NT2/D1 (cell line): ENCODE data around the gene COG6.

ENCODE experiments used
- DNase-seq: peaks from one replicate; pipeline ENCODE4 v3.0.0-alpha.2; 2011; ENCODE audit warnings: low read depth, low spot score
- H3K27me3 ChIP-seq: 2 replicates; pipeline ENCODE4 v1.6.0; 2011; ENCODE audit warnings: mild to moderate bottlenecking; ENCODE audit not compliant: insufficient read length, insufficient read depth
- H3K36me3 ChIP-seq: 2 replicates; pipeline ENCODE4 v1.6.1; 2011; ENCODE audit warnings: mild to moderate bottlenecking, low read length, mixed read lengths; ENCODE audit not compliant: insufficient read depth, insufficient read length
- H3K4me1 ChIP-seq: 2 replicates; pipeline ENCODE4 v1.5.1; 2011; ENCODE audit not compliant: insufficient read depth, insufficient read length
- H3K4me3 ChIP-seq: 2 replicates; pipeline ENCODE4 v1.5.1; 2011; ENCODE audit warnings: low read depth; ENCODE audit not compliant: insufficient read length
- H3K9ac ChIP-seq: 2 replicates; pipeline ENCODE4 v1.6.0; 2011; ENCODE audit warnings: low read depth; ENCODE audit not compliant: insufficient read length
- H3K9me3 ChIP-seq: 2 replicates; pipeline ENCODE4 v1.5.1; 2011; ENCODE audit warnings: mild to moderate bottlenecking, low read length; ENCODE audit not compliant: insufficient read depth
- SUZ12 ChIP-seq: IDR thresholded peaks from 2 replicates; pipeline ENCODE4 v1.6.1; 2011; ENCODE audit not compliant: insufficient read length, insufficient read depth; ENCODE audit errors: extremely low read depth
- YY1 ChIP-seq: IDR thresholded peaks from 2 replicates; pipeline ENCODE4 v1.6.1; 2011; ENCODE audit not compliant: insufficient read length, insufficient read depth
- ZNF274 ChIP-seq: IDR thresholded peaks from 2 replicates; pipeline ENCODE4 v1.6.1; 2011; ENCODE audit warnings: mild to moderate bottlenecking, low read depth, low read length

Gene COG6

DNA sequence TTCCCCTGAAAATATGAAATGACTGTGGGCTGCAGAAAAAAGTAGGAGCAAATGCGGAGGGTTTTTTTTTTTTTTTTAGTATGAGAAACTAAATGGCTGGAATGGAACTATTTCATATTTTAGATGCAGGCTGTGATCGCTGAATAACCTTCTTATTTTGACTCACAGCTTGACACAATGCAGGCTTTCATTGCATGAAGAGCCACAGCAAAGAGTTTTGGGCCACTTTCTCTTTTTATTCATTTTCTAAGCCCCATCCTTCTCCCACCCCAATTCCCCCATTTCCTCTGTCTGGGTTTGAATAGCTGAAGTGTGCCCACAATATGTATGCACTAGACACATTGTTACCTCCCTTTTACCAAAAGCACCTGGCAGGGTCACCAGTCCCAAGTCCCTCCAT, 125.9 kb downstream of the COG6 start:
- Histone ChIP-seq H3K4me3 (no peak overlapping the region), H3K9me3 (no peaks in the 10 kb centered on the region), H3K36me3 (no peaks in the 10 kb centered on the region), H3K4me1 (no peaks in the 10 kb centered on the region), H3K27me3 (no peaks in the 10 kb centered on the region), H3K9ac (no peak overlapping the region)
- no peak for DNase-seq
- TF ChIP-seq YY1 (no peak), ZNF274 (no peak), SUZ12 (no peak)

DNA sequence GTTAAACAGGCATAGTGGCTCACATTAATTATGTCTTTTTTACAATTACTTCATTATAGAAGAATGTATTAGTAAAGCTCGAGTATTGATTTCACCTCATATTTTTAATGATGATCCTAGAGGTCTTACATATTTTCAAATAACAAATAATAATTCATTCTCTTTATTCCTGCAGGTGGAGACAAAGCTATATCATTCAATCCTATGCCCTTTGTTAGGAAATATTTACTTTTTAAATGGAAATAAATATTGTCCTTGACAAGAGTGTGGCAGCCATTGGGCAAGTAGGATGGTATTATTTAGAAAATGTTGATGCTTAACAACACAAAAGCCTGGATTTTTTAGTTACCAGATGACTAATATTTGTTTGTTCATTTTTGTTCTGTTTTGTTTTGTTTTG, 127.6 kb downstream of the COG6 start:
- no peaks in the 10 kb centered on the region for H3K9me3 ChIP-seq
- no peaks in the 10 kb centered on the region for H3K27me3 ChIP-seq
- TF ChIP-seq SUZ12 (no peak), YY1 (no peak), ZNF274 (no peak)
- H3K4me3 ChIP-seq = no peak overlapping the region
- no peaks in the 10 kb centered on the region for H3K4me1 ChIP-seq
- no peak for DNase-seq
- no peaks in the 10 kb centered on the region for H3K36me3 ChIP-seq
- H3K9ac ChIP-seq = no peak overlapping the region

DNA sequence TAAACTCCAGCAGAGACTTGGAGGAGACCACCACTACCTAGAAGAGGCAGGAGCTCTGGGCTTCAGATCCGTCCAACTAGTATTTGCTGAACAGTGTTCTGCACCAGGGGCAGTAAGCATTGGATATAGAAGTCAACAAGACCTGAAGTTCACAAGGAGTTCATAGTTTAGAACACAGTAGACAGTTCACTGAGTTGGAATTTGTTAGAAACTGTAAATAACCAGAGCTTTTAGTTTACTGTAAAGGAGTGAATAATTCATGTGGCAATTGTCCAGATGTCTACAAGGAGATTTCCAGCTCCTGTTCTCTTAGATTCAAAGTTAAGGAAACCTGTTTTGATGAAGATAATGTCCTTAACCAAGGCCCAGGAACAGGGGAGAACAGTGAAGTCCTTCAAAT, 128.9 kb downstream of the COG6 start:
- no peak for TF ChIP-seq YY1
- TF ChIP-seq ZNF274 = no peak
- no peak for TF ChIP-seq SUZ12
- Histone ChIP-seq H3K9me3 (peaks cover 10% of the 10 kb centered on the region), H3K9ac (no peak overlapping the region), H3K27me3 (no peaks in the 10 kb centered on the region), H3K36me3 (no peaks in the 10 kb centered on the region), H3K4me3 (no peak overlapping the region), H3K4me1 (no peaks in the 10 kb centered on the region)
- no peak for DNase-seq

DNA sequence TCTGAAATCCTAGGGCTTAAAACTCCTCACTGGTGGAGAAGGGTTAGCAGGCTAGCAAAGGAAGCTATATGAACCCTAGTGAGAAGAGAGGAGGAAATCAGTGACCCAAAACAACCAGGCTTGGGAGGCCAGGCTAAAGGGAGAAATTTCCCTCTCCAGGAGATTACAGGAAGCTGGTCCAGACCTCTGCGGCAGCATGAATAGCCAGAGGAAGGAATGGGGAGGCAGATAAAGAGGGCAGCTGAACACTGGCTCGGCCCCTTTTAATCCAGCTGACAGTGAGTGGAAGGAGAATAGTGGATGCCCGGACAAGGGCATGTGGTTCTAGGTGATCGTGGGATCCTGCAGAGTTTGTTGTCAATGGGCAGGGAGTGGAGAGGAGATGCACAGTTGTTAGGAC, 130.6 kb downstream of the COG6 start:
- H3K36me3 ChIP-seq = no peaks in the 10 kb centered on the region
- H3K27me3 ChIP-seq = no peaks in the 10 kb centered on the region
- H3K9ac ChIP-seq = no peak overlapping the region
- no peaks in the 10 kb centered on the region for H3K4me1 ChIP-seq
- no peak overlapping the region for H3K4me3 ChIP-seq
- no peak for DNase-seq
- H3K9me3 ChIP-seq = peaks cover 25% of the 10 kb centered on the region
- TF ChIP-seq YY1 (no peak), SUZ12 (no peak), ZNF274 (no peak)

DNA sequence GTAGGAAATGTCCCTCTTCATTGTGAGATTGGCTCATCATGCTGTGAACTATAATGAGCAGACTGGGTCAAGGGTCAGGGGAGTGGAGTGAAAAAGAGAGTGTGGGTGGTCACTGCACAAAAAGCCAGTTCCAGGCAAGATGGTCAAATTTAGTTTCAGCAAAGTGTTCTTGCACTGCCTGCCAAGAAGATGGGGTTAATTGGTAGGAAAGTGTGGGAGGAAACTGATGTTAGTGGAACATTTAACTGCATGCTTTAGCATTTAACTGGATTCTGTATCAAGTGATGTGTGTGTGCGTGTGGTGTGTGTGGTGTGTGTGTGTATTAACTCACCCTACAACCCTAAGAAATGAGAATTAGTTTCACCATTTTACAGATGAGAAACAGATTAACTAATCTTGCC, 131.6 kb downstream of the COG6 start:
- H3K4me1 ChIP-seq = no peaks in the 10 kb centered on the region
- TF ChIP-seq SUZ12 = no peak
- TF ChIP-seq ZNF274 = no peak
- no peak for TF ChIP-seq YY1

DNA sequence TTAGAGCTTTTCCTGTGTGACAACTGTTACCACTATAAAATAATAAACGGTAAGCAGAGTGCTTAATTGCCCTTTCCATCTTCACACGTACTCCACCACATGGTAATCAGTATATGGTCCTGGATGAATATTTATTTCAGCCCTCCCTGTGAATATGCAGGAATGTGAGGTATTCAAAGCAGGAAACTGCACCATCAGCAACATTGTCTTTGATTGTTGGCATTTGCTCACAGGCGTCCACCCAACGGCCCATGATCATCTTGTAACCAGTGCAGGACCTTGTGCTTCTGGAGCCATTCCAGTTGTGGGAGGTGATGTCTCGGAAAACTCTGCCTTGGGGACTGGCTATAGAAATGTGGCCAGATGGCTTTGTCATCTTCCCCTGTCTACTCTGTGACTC, 132.6 kb downstream of the COG6 start:
- TF ChIP-seq SUZ12 = no peak
- TF ChIP-seq ZNF274 = no peak
- no peak for TF ChIP-seq YY1
- no peaks in the 10 kb centered on the region for H3K27me3 ChIP-seq
- H3K9me3 ChIP-seq = peaks cover 31% of the 10 kb centered on the region
- no peak overlapping the region for H3K4me3 ChIP-seq
- H3K36me3 ChIP-seq = no peaks in the 10 kb centered on the region
- H3K4me1 ChIP-seq = no peaks in the 10 kb centered on the region
- no peak for DNase-seq
- H3K9ac ChIP-seq = no peak overlapping the region

More for the DNA sequence above, 131.6 kb downstream of the COG6 start:
- Histone ChIP-seq H3K36me3 (no peaks in the 10 kb centered on the region), H3K4me3 (no peak overlapping the region), H3K9ac (no peak overlapping the region), H3K9me3 (peaks cover 31% of the 10 kb centered on the region), H3K27me3 (no peaks in the 10 kb centered on the region)
- no peak for DNase-seq

DNA sequence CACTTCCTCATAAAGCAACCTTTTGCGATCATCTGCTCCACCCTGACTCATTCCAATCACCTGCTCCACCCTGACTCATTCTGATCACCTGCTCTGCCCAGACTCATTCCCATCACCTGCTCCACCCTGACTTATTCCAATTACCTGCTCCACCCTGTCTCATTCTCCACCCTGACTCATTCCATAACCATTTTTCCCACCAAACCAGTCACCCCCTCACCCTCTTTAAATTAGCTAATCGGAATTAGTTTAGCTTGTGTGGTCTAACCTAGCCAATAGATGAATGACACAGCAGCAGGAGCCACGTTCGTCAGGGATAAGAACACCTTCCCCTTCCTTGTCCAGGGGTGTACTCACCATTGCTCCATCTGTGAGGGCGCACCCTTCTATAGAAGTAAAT, 134.0 kb downstream of the COG6 start:
- Histone ChIP-seq H3K9ac (no peak overlapping the region), H3K9me3 (peaks cover 31% of the 10 kb centered on the region), H3K4me1 (no peaks in the 10 kb centered on the region), H3K36me3 (no peaks in the 10 kb centered on the region), H3K27me3 (no peaks in the 10 kb centered on the region), H3K4me3 (no peak overlapping the region)
- TF ChIP-seq YY1 (no peak), ZNF274 (no peak), SUZ12 (no peak)
- DNase-seq = no peak
